ENCODE data around the gene INPP1. TPM values are rescaled to one million over a fixed set of nuclear protein-coding genes. Genes with fewer than 3 reads are reported as not detected.

The INPP1 gene
- total and polyA plus RNA-seq, 8 donors, result 11.5 to 31.0 (median 15.4) TPM

DNA sequence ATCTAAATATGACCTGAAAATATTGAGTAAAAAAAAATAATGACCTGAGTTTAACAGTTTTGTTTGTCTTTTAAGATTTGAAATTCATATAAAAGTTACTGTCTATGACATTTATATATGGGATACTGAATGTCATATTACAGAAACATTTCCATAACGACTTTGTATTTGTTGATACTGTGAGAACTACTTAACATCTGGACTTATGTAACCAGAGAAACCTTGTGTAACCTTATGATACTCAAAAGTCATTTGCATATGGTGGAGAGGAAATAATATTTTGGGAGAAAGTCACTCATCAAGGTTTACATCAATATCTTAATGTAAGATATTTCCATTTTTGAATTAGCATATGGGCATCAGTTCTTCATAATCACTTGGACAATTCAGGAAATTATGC, 77.4 kb downstream of the INPP1 start:
- TF ChIP-seq, protein P1, sequence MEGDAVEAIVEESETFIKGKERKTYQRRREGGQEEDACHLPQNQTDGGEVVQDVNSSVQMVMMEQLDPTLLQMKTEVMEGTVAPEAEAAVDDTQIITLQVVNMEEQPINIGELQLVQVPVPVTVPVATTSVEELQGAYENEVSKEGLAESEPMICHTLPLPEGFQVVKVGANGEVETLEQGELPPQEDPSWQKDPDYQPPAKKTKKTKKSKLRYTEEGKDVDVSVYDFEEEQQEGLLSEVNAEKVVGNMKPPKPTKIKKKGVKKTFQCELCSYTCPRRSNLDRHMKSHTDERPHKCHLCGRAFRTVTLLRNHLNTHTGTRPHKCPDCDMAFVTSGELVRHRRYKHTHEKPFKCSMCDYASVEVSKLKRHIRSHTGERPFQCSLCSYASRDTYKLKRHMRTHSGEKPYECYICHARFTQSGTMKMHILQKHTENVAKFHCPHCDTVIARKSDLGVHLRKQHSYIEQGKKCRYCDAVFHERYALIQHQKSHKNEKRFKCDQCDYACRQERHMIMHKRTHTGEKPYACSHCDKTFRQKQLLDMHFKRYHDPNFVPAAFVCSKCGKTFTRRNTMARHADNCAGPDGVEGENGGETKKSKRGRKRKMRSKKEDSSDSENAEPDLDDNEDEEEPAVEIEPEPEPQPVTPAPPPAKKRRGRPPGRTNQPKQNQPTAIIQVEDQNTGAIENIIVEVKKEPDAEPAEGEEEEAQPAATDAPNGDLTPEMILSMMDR (IDR thresholded peaks at IDR 0.05), result no peak
- Histone ChIP-seq H3K4me1 (peaks cover 0 to 5% (median 0%) of the 10 kb centered on the region in 3 donors), H3K27ac (no peak overlapping the region), H3K27me3 (no peaks in the 10 kb centered on the region), H3K4me3 (no peak overlapping the region), H3K36me3 (no peaks in the 10 kb centered on the region), H3K9me3 (no peaks in the 10 kb centered on the region)
- ATAC-seq, result no peak
- FAIRE-seq, result peak; percentile 87
- no peak for DNase-seq
- WGBS, 2 donors, result 39 to 56% methylated on average over 1 of the region's 1 CpG
- intact Hi-C loops (cut with DNase I), result no loop called here

Other genes with a start within 250 kb of the INPP1 start
- gene HIBCH, start 23.8 kb upstream of the INPP1 start, total RNA-seq, result 10 to 100 TPM; 17.6 to 29.3 (median 22.6) TPM
- 10 to 100 TPM in 1 of 2 donors, 1 to 10 TPM in 1; 7.6 to 14.3 TPM for gene HIBCH, start 23.8 kb upstream of the INPP1 start, polyA plus RNA-seq
- 10 to 100 TPM; 14.3 to 22.9 (median 17.1) TPM for gene MFSD6, start 64.8 kb downstream of the INPP1 start, total RNA-seq
- 10 to 100 TPM in 1 of 2 donors, 1 to 10 TPM in 1; 5.3 to 10.9 TPM for gene MFSD6, start 64.8 kb downstream of the INPP1 start, polyA plus RNA-seq
- 1 to 10 TPM in 5 of 6 donors, under 1 TPM in 1; 0.51 to 3.1 (median 1.9) TPM for gene NEMP2, start 191.1 kb downstream of the INPP1 start, total RNA-seq
- under 1 TPM; 0.42 to 0.80 TPM for gene NEMP2, start 191.1 kb downstream of the INPP1 start, polyA plus RNA-seq